Mucosa of stomach (tissue), 1 donor: Measurements from ENCODE around the gene ICOS.
"Not testable (repeated sequence)": the region's sequence is repeated elsewhere in the genome, so short reads cannot be mapped to it uniquely, and the experiment has no call there.

ENCODE experiments used
- H3K27me3 ChIP-seq: one replicate; pipeline ENCODE4 v1.7.0; 2013; ENCODE audit warnings: mild to moderate bottlenecking, low read length; ENCODE audit not compliant: control insufficient read depth, insufficient read depth
- H3K36me3 ChIP-seq: one replicate; pipeline ENCODE4 v1.7.0; 2013; ENCODE audit warnings: low read length; ENCODE audit not compliant: control insufficient read depth, insufficient read depth
- H3K4me1 ChIP-seq: one replicate; pipeline ENCODE4 v1.7.0; 2013; ENCODE audit warnings: mild to moderate bottlenecking, low read length; ENCODE audit not compliant: control insufficient read depth, insufficient read depth
- H3K4me3 ChIP-seq: one replicate; pipeline ENCODE4 v1.7.0; 2013; ENCODE audit warnings: low read length
- H3K9ac ChIP-seq: one replicate; pipeline ENCODE4 v1.7.0; 2013; ENCODE audit warnings: mild to moderate bottlenecking, low read length, moderate library complexity
- H3K9me3 ChIP-seq: one replicate; pipeline ENCODE4 v1.7.0; 2013; ENCODE audit warnings: mild to moderate bottlenecking, low read length, moderate library complexity; ENCODE audit not compliant: control insufficient read depth
- donor health status: Pancreatic carcinoma.

ICOS gene

DNA sequence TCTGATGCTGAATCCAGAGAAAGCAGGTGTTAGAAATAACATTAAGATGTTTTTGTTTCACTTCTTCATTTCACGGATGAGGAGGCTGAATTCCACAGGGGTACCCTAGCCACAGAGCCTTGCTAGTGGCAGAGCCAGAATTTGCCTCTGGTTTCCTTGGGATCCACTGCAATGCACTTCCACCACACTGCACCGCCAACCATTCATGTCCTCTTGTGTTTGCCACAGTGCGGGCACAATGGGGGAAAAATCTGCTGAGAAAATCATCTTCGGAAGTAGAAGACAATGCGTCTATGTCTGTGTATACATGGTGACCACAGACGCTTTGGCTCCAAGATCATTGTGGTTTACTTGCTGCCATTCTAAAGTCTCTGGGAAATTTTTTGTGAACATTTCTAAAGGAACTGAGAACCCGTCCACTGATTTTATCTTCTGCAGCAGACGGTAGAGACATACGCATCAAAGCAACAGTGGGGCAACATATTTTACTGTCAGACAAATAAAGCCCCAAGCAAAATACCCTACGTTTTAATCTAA, 14.9 kb downstream of the ICOS start:
- H3K9me3 ChIP-seq: no peaks in the 10 kb centered on the region
- no peaks in the 10 kb centered on the region for H3K27me3 ChIP-seq
- no peak overlapping the region for H3K4me3 ChIP-seq
- H3K9ac ChIP-seq: no peak overlapping the region
- no peaks in the 10 kb centered on the region for H3K36me3 ChIP-seq
- no peaks in the 10 kb centered on the region for H3K4me1 ChIP-seq

DNA sequence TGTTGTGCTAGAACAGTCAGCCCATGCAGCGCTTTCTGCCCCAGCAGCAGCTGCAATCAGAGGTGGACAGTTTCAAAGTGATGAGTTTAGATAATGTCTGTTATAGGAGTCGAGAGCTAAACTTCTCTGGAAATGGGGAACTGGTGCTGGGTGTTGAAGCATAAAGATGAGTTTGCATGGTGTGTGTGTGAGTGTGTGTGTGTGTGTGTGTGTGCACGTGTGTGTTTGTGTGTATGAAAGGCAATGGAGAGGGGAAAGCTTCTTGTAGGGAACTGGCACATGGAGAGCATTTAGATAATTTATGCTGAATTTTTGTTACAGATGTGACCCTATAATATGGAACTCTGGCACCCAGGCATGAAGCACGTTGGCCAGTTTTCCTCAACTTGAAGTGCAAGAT, 22.7 kb downstream of the ICOS start:
- Histone ChIP-seq H3K9me3 (no peaks in the 10 kb centered on the region), H3K27me3 (no peaks in the 10 kb centered on the region), H3K9ac (no peak overlapping the region), H3K36me3 (no peaks in the 10 kb centered on the region), H3K4me3 (no peak overlapping the region), H3K4me1 (no peaks in the 10 kb centered on the region)

DNA sequence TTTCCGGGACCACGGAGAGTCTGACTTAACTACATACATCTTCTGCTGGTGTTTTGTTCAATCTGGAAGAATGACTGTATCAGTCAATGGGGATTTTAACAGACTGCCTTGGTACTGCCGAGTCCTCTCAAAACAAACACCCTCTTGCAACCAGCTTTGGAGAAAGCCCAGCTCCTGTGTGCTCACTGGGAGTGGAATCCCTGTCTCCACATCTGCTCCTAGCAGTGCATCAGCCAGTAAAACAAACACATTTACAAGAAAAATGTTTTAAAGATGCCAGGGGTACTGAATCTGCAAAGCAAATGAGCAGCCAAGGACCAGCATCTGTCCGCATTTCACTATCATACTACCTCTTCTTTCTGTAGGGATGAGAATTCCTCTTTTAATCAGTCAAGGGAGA, 23.1 kb downstream of the ICOS start:
- H3K27me3 ChIP-seq: no peaks in the 10 kb centered on the region
- no peaks in the 10 kb centered on the region for H3K36me3 ChIP-seq
- no peaks in the 10 kb centered on the region for H3K9me3 ChIP-seq
- no peak overlapping the region for H3K4me3 ChIP-seq
- no peaks in the 10 kb centered on the region for H3K4me1 ChIP-seq
- H3K9ac ChIP-seq: no peak overlapping the region

DNA sequence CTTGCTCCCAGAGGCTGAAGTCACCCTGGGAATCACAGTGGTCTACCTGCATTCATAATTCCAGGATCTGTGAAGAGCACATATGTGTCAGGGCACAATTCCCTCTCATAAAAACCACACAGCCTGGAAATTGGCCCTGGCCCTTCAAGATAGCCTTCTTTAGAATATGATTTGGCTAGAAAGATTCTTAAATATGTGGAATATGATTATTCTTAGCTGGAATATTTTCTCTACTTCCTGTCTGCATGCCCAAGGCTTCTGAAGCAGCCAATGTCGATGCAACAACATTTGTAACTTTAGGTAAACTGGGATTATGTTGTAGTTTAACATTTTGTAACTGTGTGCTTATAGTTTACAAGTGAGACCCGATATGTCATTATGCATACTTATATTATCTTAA, 24.2 kb downstream of the ICOS start:
- Histone ChIP-seq H3K4me1 (no peaks in the 10 kb centered on the region), H3K36me3 (no peaks in the 10 kb centered on the region), H3K9ac (no peak overlapping the region), H3K9me3 (no peaks in the 10 kb centered on the region), H3K4me3 (no peak overlapping the region), H3K27me3 (no peaks in the 10 kb centered on the region)

DNA sequence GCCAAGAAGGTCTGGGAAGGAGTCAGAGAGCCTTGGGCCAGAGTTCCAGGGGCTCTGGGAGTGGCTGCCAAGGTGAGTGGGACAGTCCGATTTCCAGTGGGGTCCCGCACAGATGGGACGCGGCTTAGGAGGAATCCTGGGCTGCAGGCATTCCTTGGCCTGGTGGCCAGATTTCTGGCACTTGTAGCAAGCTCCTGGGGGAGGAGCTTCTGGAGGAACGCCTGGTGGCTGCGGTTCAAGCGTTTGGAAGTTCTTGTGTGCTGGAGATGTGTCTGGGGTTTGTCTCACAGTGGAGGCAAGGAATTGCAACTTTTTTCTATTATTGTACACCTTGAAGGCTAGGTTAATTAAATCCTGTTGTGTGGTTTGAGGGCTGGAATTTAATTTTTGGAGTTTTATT, 28.6 kb downstream of the ICOS start:
- H3K27me3 ChIP-seq, H3K4me1 ChIP-seq, H3K9ac ChIP-seq, H3K9me3 ChIP-seq, H3K36me3 ChIP-seq, H3K4me3 ChIP-seq: not testable (repeated sequence)

DNA sequence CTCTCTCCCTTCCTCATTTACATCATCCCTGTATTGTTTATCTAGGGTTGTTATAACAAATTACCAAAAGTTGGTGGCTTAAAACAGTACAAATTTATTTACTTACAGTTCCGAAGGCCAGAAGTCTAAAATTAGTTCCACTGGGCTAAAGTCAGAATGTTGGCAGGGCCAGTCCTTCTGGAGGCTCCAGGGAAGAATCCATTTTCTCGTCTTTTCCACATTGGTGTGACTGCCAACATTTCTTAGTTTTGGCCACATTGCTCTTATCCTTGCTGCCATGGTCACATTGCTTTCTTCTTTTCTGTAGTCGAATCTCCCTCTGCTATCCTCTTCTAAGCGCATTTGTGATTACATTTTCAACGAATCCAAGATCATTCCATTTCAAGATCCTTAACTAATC, 34.7 kb downstream of the ICOS start:
- no peaks in the 10 kb centered on the region for H3K4me1 ChIP-seq
- no peak overlapping the region for H3K9ac ChIP-seq
- no peaks in the 10 kb centered on the region for H3K9me3 ChIP-seq
- no peaks in the 10 kb centered on the region for H3K36me3 ChIP-seq
- H3K27me3 ChIP-seq: no peaks in the 10 kb centered on the region
- no peak overlapping the region for H3K4me3 ChIP-seq

DNA sequence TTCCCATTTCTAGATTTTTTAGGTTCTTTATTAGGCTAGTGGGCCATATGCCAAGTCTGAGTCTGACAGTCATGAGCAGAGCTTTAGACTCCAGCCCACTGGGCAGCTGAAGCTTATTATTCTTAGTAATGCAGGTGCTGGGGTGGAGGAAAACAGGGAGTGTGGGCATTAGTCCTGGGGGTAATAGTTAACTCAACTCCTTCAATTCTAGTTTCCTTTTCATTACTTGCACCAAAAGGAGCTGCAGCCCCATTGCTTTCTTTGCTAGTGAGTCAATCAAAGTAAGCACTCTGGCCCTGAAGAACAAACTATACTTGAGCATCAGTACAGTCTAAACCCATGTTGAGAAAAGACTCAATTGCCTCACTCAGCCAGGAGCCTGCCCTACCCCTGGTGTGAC, 35.5 kb downstream of the ICOS start:
- no peaks in the 10 kb centered on the region for H3K4me1 ChIP-seq
- no peaks in the 10 kb centered on the region for H3K27me3 ChIP-seq
- no peak overlapping the region for H3K4me3 ChIP-seq
- H3K36me3 ChIP-seq: no peaks in the 10 kb centered on the region
- no peak overlapping the region for H3K9ac ChIP-seq
- no peaks in the 10 kb centered on the region for H3K9me3 ChIP-seq

DNA sequence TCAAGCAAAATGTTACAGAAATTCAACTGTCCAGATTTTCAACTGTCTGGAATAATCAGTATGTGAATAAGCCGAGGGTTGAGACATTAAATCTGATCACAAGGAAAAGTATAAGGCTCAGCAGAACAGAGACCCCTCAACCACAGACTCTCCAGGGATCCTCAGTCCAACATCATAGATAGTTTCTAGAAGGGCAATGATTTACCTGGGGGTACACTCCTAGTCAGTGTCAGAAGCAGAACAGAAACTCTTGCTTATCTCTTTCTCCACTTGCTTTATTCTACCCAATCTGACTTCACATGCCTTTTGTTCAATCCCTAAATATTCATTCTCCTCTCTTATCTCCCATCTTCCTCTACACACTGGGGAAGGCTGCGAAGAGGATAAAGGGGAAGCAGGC, 36.4 kb downstream of the ICOS start:
- H3K4me1 ChIP-seq: no peaks in the 10 kb centered on the region
- no peaks in the 10 kb centered on the region for H3K9me3 ChIP-seq
- no peak overlapping the region for H3K4me3 ChIP-seq
- no peak overlapping the region for H3K9ac ChIP-seq
- no peaks in the 10 kb centered on the region for H3K36me3 ChIP-seq
- no peaks in the 10 kb centered on the region for H3K27me3 ChIP-seq

DNA sequence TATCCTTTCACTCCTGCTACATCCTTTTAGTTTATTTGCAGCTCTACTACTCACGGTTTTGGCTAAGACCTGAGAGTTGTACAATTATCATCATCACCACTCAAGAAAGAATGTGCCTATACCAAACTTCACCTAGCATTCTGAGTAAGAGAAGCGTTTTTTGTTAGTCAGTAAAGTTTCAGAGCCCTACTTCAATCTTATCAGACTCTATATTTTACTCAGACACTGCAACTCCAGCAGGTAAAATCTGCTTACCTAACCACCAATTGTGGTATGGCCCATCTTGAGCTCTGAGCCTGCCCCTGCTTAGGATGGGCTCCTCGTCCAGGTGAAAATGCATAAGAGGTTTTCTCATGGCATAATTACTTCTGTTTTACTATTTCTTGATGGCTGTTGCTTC, 37.1 kb downstream of the ICOS start:
- Histone ChIP-seq H3K9ac (no peak overlapping the region), H3K9me3 (no peaks in the 10 kb centered on the region), H3K27me3 (no peaks in the 10 kb centered on the region), H3K4me1 (no peaks in the 10 kb centered on the region), H3K36me3 (no peaks in the 10 kb centered on the region), H3K4me3 (no peak overlapping the region)

DNA sequence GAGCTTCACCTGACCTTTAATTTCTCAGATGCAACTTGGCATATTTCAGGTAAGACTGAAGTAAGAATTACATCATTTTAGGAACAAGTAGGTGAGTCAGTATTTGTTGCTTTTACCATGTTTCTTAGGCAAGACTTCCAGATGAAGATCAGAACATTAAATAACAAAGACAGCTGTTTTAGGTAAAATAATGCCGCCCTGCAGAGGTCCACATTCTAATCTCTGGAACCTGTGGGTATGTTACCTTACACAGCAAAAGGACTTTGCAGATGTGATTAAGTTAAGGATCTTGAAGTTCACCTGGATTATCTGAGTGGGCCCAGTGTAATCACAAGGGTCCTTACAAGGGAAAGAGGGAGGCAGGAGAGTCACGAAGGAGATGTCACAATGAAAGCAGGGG, 39.3 kb downstream of the ICOS start:
- Histone ChIP-seq H3K27me3 (no peaks in the 10 kb centered on the region), H3K9me3 (no peaks in the 10 kb centered on the region), H3K4me3 (no peak overlapping the region), H3K9ac (no peak overlapping the region), H3K36me3 (no peaks in the 10 kb centered on the region), H3K4me1 (no peaks in the 10 kb centered on the region)

DNA sequence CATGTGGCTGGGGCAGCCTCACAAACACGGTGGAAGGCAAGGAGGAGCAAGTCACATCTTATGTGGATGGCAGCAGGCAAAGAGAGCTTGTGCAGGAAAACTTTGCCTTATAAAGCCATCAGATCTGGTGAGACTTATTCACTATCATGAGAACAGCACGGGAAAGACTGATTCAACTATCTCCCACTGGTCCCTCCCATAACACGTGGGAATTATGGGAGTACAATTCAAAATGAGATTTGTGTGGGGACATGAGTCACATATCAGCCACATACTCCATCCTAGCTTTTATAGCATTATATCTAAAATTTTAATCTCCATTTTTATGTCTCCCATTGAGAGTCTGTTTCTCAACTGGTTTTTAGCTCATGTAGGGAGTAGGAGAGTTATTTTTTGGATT, 45.7 kb downstream of the ICOS start:
- Histone ChIP-seq H3K9me3 (no peaks in the 10 kb centered on the region), H3K4me3 (no peak overlapping the region), H3K4me1 (no peaks in the 10 kb centered on the region), H3K9ac (no peak overlapping the region), H3K36me3 (no peaks in the 10 kb centered on the region), H3K27me3 (no peaks in the 10 kb centered on the region)

DNA sequence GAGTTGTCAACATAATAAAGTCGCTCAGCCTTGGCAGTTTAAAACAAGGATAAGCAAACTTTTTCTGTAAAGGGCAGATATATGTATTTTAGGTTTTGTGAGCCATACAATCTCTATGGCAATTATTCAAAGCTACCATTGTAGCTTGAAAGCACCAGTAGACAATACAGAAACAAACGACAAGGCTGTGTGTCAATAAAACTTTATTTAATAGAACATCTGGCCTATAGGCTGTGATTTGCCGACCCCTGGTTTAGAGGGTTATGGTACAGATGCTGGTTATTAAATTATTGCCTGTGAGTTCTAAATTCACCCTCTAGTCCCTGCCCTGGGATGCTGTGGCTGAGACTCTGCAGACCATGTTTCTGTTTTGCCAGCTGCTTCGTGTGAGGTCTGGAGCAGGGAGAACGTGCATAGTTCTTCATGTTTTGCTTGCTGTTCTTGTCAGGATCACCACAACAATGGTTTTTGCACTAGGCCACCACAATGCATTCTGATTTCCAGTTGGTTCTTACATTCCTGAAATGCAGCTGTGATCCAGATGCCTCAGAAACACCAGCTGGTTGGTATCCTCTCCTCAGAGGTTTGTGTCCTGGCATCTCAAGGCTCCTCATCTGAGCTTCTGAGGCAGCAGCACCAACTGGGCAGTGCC, 46.6 kb downstream of the ICOS start:
- H3K27me3 ChIP-seq: no peaks in the 10 kb centered on the region
- H3K4me3 ChIP-seq: no peak overlapping the region
- no peaks in the 10 kb centered on the region for H3K9me3 ChIP-seq
- H3K9ac ChIP-seq: no peak overlapping the region
- H3K4me1 ChIP-seq: no peaks in the 10 kb centered on the region
- H3K36me3 ChIP-seq: no peaks in the 10 kb centered on the region

DNA sequence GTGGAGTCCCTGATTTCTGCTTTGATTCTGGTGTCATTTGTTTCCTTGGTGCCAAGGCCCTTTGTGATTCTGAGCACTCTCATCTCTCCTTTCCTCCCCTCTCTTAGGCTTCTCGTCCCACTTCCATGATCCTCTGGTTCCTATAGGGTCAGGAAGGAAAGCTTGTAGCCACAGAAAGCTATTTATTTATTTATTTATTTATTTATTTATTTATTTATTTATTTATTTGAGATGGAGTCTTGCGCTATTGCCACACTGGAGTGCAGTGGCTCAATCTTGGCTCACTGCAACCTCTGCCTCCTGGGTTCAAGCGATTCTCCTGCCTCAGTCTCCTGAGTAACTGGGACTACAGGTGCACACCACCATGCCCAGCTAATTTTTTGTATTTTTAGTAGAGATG, 49.4 kb downstream of the ICOS start:
- H3K4me1 ChIP-seq, H3K4me3 ChIP-seq, H3K36me3 ChIP-seq, H3K27me3 ChIP-seq, H3K9ac ChIP-seq, H3K9me3 ChIP-seq: not testable (repeated sequence)
